HG03457 (cell line): ENCODE data around the gene STPG3.

Experiments used
- ATAC-seq: cut with Tn5 transposase; IDR thresholded peaks from one replicate; pipeline ENCODE4 v1.9.1; 2021; ENCODE audit warnings: moderate number of reproducible peaks; ENCODE audit not compliant: unreplicated experiment

STPG3 gene

GRCh38 chr9:137221506-137222111 is 29.5 kb upstream of the STPG3 start:
- no peak for ATAC-seq

- ATAC-seq, result no peak
These were observed 28.7 kb upstream of the STPG3 start, which contains the start of gene RNF208 for GRCh38 chr9:137222190-137223077. RNF208 (minus strand) TSS chr9:137222240; CDS start chr9:137221212, 1,028 bp downstream.

GRCh38 chr9:137223078-137223970 is 27.8 kb upstream of the STPG3 start:
- ATAC-seq, result peak; percentile 52

- ATAC-seq, result no peak
These were observed 26.0 kb upstream of the STPG3 start, which contains the start of gene CYSRT1 for GRCh38 chr9:137224830-137225694. CYSRT1 (plus strand) TSS chr9:137225174; CDS start chr9:137225622, 448 bp downstream.

- no peak for ATAC-seq
These were observed 25.3 kb upstream of the STPG3 start for GRCh38 chr9:137225699-137226331.

- no peak for ATAC-seq
These were observed 24.6 kb upstream of the STPG3 start for GRCh38 chr9:137226338-137227053.

GRCh38 chr9:137227054-137227852 is 23.8 kb upstream of the STPG3 start, which contains the start of gene RNF224:
RNF224 (plus strand) TSS chr9:137227502; CDS start chr9:137228336, 834 bp downstream.
- ATAC-seq, result no peak

GRCh38 chr9:137227853-137228505 is 23.1 kb upstream of the STPG3 start:
- ATAC-seq, result no peak

GRCh38 chr9:137228506-137228967 is 22.5 kb upstream of the STPG3 start:
- no peak for ATAC-seq

GRCh38 chr9:137228968-137229896 is 21.9 kb upstream of the STPG3 start:
- ATAC-seq, result no peak

- no peak for ATAC-seq
These were observed 21.0 kb upstream of the STPG3 start for GRCh38 chr9:137229903-137230704.

GRCh38 chr9:137230705-137231371 is 20.2 kb upstream of the STPG3 start, which contains the start of gene SLC34A3:
SLC34A3 (plus strand) TSS chr9:137230901; CDS start chr9:137231703, 802 bp downstream.
- ATAC-seq, result no peak

- no peak for ATAC-seq
These were observed 19.6 kb upstream of the STPG3 start for GRCh38 chr9:137231372-137232039.

- no peak for ATAC-seq
These were observed 19.0 kb upstream of the STPG3 start for GRCh38 chr9:137232101-137232500.
